Suppressor macrophage treated with lipopolysaccharide for 1 hour (primary cell): Measurements from ENCODE around the gene LYPD5.

Source experiments
- DNase-seq, 3 donors: peaks; one replicate each; pipeline ENCODE4 v3.0.0-alpha.2; 2020 to 2022

LYPD5 gene

DNA sequence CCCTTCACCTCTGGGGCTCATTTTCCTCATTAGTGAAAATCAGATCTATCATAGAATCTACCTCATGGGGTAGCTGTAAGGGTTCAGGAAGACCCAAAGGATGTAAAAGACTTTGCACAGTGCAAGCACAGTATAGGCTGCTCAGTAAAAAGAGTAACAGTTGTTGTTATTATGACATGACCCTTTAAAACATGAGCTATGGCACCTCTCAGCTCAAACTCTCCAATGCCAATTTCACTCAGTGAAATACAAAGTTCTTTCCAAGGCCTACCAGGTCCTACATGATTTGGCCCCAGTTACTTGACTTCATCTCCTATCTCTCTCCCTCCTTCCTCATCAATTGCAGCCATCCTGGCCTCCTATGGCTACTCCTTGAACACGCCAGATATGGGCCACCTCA, 52.3 kb downstream of the LYPD5 start:
- DNase-seq: no peak

GRCh38 chr19:43749152-43749551, 53.1 kb downstream of the LYPD5 start:
- no peak for DNase-seq

- no peak for DNase-seq
Observed at GRCh38 chr19:43748685-43749084, 53.6 kb downstream of the LYPD5 start.

GRCh38 chr19:43748205-43748594, 54.0 kb downstream of the LYPD5 start:
- DNase-seq: no peak

GRCh38 chr19:43747557-43748204, 54.6 kb downstream of the LYPD5 start:
- peak in 1 of 3 donors; percentile 38 for DNase-seq
